Smooth muscle cell (in vitro differentiated cells): ENCODE results near the gene COL19A1. TPM values are rescaled to one million over a fixed set of nuclear protein-coding genes. Genes with fewer than 3 reads are reported as not detected.

Experiments
- DNase-seq: peaks from one replicate; lab custom pipeline; 2025; ENCODE audit not compliant: unreplicated experiment; lab: John Stamatoyannopoulos, UW
- H2AFZ ChIP-seq: fragments of 200-600 bp; sonication (generic); 2 replicates; pipeline ENCODE4 v1.6.0; 2016; ENCODE audit warnings: antibody characterized with exemption, low read depth, mild to moderate bottlenecking
- H3F3A ChIP-seq: fragments of 200-600 bp; sonication (generic); 2 replicates; pipeline ENCODE4 v1.6.0; 2017; ENCODE audit warnings: antibody characterized with exemption, low read depth
- H3K27ac ChIP-seq: fragments of 200-600 bp; sonication (generic); 2 replicates; pipeline ENCODE4 v1.5.1; 2016; ENCODE audit warnings: low read depth, mild to moderate bottlenecking
- H3K27me3 ChIP-seq: fragments of 200-600 bp; sonication (generic); 2 replicates; pipeline ENCODE4 v1.6.1; 2016; ENCODE audit warnings: low read depth, mild to moderate bottlenecking
- H3K36me3 ChIP-seq: fragments of 200-600 bp; sonication (generic); 2 replicates; pipeline ENCODE4 v1.5.1; 2016; ENCODE audit warnings: low read depth
- H3K4me1 ChIP-seq: fragments of 200-600 bp; sonication (generic); 2 replicates; pipeline ENCODE4 v1.5.1; 2016; ENCODE audit warnings: low read depth
- H3K4me2 ChIP-seq: fragments of 200-600 bp; sonication (generic); 2 replicates; pipeline ENCODE4 v1.6.0; 2016; ENCODE audit warnings: mild to moderate bottlenecking
- H3K4me3 ChIP-seq: fragments of 200-600 bp; sonication (generic); 2 replicates; pipeline ENCODE4 v1.5.1; 2016; ENCODE audit warnings: mild to moderate bottlenecking
- H3K79me2 ChIP-seq: fragments of 200-600 bp; sonication (generic); 2 replicates; pipeline ENCODE4 v1.6.0; 2016; ENCODE audit warnings: low read depth, mild to moderate bottlenecking
- H3K9ac ChIP-seq: fragments of 200-600 bp; sonication (generic); 2 replicates; pipeline ENCODE4 v1.6.0; 2016; ENCODE audit warnings: low read depth
- H3K9me3 ChIP-seq: fragments of 200-600 bp; sonication (generic); replicated peaks from 2 replicates; pipeline ENCODE4 v1.5.1; 2016; ENCODE audit warnings: low read depth
- H4K20me1 ChIP-seq: fragments of 200-600 bp; sonication (generic); 2 replicates; pipeline ENCODE4 v1.6.0; 2016; ENCODE audit warnings: low read depth
- CTCF ChIP-seq: fragments of 200-600 bp; sonication (generic); IDR thresholded peaks from 2 replicates; pipeline ENCODE4 v1.5.1; 2017; ENCODE audit warnings: borderline replicate concordance, mild to moderate bottlenecking, antibody characterized with exemption; ENCODE audit not compliant: insufficient read depth, poor library complexity, severe bottlenecking
- WGBS: methylation state at CpG from one replicate; pipeline ENCODE4 v1.1.7; 2016; ENCODE audit warnings: low lambda C conversion rate; 5-methylcytosine and 5-hydroxymethylcytosine counted together
- polyA plus RNA-seq: library from polyadenylated mRNA; unstranded; fragments of >200 nt; fragmentation: Nextera tagmentation; extraction: Ambion mirVana; gene quantifications from 2 replicates; pipeline ENCODE4 v1.2.1, GENCODE V29; 2016
- total RNA-seq: library from RNA; depleted of rRNA; stranded (reverse); fragments of >200 nt; gene quantifications from 2 replicates; pipeline ENCODE4 v1.2.3, GENCODE V29; 2014

COL19A1 gene
- total and polyA plus RNA-seq, 2 experiments from 2014 or later = 0.55 to 1.6 TPM

GRCh38 chr6:69873291-69873690 is 6.9 kb downstream of the COL19A1 start:
- 94% methylated on average over 2 of the region's 2 CpGs for WGBS
- Histone ChIP-seq H3K4me2 (no peak overlapping the region), H3F3A (no peaks in the 10 kb centered on the region), H3K4me3 (no peak overlapping the region), H4K20me1 (no peaks in the 10 kb centered on the region), H3K79me2 (no peaks in the 10 kb centered on the region), H2AFZ (no peak overlapping the region), H3K9me3 (no peaks in the 10 kb centered on the region), H3K27ac (no peak overlapping the region), H3K4me1 (peaks cover 1% of the 10 kb centered on the region), H3K36me3 (no peaks in the 10 kb centered on the region), H3K9ac (no peak overlapping the region), H3K27me3 (no peaks in the 10 kb centered on the region)
- no peak for TF ChIP-seq CTCF
- DNase-seq = no peak

GRCh38 chr6:69875715-69876114 is 9.4 kb downstream of the COL19A1 start:
- H3K9me3 ChIP-seq = no peaks in the 10 kb centered on the region
- 89% methylated on average over 3 of the region's 3 CpGs for WGBS

GRCh38 chr6:69878795-69879194 is 12.4 kb downstream of the COL19A1 start:
- WGBS = 100% methylated on average over 1 of the region's 1 CpG
- H4K20me1 ChIP-seq = no peaks in the 10 kb centered on the region
- no peak overlapping the region for H3K4me3 ChIP-seq
- H3K4me2 ChIP-seq = no peak overlapping the region
- H3K79me2 ChIP-seq = no peaks in the 10 kb centered on the region
- no peak overlapping the region for H3K27ac ChIP-seq
- no peaks in the 10 kb centered on the region for H3K36me3 ChIP-seq
- TF ChIP-seq CTCF = no peak
- no peak overlapping the region for H3K9ac ChIP-seq
- H3K9me3 ChIP-seq = no peaks in the 10 kb centered on the region
- no peaks in the 10 kb centered on the region for H3K27me3 ChIP-seq
- H3K4me1 ChIP-seq = no peaks in the 10 kb centered on the region
- DNase-seq = no peak
- H2AFZ ChIP-seq = no peak overlapping the region
- no peaks in the 10 kb centered on the region for H3F3A ChIP-seq

More at GRCh38 chr6:69875715-69876114, 9.4 kb downstream of the COL19A1 start:
- H3F3A ChIP-seq = no peaks in the 10 kb centered on the region
- H3K4me2 ChIP-seq = no peak overlapping the region
- H3K79me2 ChIP-seq = no peaks in the 10 kb centered on the region
- no peaks in the 10 kb centered on the region for H3K27me3 ChIP-seq
- H3K9ac ChIP-seq = no peak overlapping the region
- no peaks in the 10 kb centered on the region for H3K4me1 ChIP-seq
- H2AFZ ChIP-seq = no peak overlapping the region
- H3K27ac ChIP-seq = no peak overlapping the region
- no peak for DNase-seq
- TF ChIP-seq CTCF = no peak
- H3K4me3 ChIP-seq = no peak overlapping the region
- H4K20me1 ChIP-seq = no peaks in the 10 kb centered on the region
- H3K36me3 ChIP-seq = no peaks in the 10 kb centered on the region

- H3K79me2 ChIP-seq = no peaks in the 10 kb centered on the region
- H4K20me1 ChIP-seq = no peaks in the 10 kb centered on the region
- H3K9ac ChIP-seq = no peak overlapping the region
- H3K36me3 ChIP-seq = no peaks in the 10 kb centered on the region
- no peaks in the 10 kb centered on the region for H3F3A ChIP-seq
- TF ChIP-seq CTCF = no peak
- H3K4me3 ChIP-seq = no peak overlapping the region
- no peak for DNase-seq
- no peak overlapping the region for H2AFZ ChIP-seq
- WGBS = 93% methylated on average over 3 of the region's 3 CpGs
- no peak overlapping the region for H3K4me2 ChIP-seq
- no peaks in the 10 kb centered on the region for H3K4me1 ChIP-seq
- H3K9me3 ChIP-seq = no peaks in the 10 kb centered on the region
- H3K27ac ChIP-seq = no peak overlapping the region
- H3K27me3 ChIP-seq = no peaks in the 10 kb centered on the region
Measured at GRCh38 chr6:69880601-69881000, 14.2 kb downstream of the COL19A1 start.
